KOPT-K1 (cell line): ENCODE results near the gene TSPAN16.

ENCODE experiments used
- H3K27ac ChIP-seq: fragments of 200-600 bp; sonication (generic); 2 replicates; pipeline ENCODE4 v1.5.1; 2016; ENCODE audit warnings: antibody characterized with exemption, mild to moderate bottlenecking, low read depth, low read length; ENCODE audit not compliant: poor library complexity, severe bottlenecking
- H3K36me3 ChIP-seq: fragments of 200-600 bp; sonication (generic); 2 replicates; pipeline ENCODE4 v1.5.1; 2017; ENCODE audit warnings: antibody characterized with exemption, mild to moderate bottlenecking, low read length, moderate library complexity; ENCODE audit not compliant: insufficient read depth
- H3K9me3 ChIP-seq: fragments of 200-600 bp; sonication (generic); 2 replicates; pipeline ENCODE4 v1.5.1; 2017; ENCODE audit warnings: antibody characterized with exemption, low read length, mild to moderate bottlenecking; ENCODE audit not compliant: insufficient read depth, poor library complexity, severe bottlenecking

The TSPAN16 gene

GRCh38 chr19:11295665-11296245, at the start of gene TSPAN16:
Gene TSPAN16 (plus strand): TSS chr19:11296160. CDS start chr19:11296298, 138 bp downstream.
- H3K36me3 ChIP-seq: no peaks in the 10 kb centered on the region
- H3K9me3 ChIP-seq: no peaks in the 10 kb centered on the region
- no peak within 1 kb of the TSS for H3K27ac ChIP-seq

- Histone ChIP-seq H3K36me3 (no peaks in the 10 kb centered on the region), H3K27ac (no peak overlapping the region), H3K9me3 (no peaks in the 10 kb centered on the region)
Measured at GRCh38 chr19:11246941-11247340, 49.0 kb upstream of the TSPAN16 start.

DNA sequence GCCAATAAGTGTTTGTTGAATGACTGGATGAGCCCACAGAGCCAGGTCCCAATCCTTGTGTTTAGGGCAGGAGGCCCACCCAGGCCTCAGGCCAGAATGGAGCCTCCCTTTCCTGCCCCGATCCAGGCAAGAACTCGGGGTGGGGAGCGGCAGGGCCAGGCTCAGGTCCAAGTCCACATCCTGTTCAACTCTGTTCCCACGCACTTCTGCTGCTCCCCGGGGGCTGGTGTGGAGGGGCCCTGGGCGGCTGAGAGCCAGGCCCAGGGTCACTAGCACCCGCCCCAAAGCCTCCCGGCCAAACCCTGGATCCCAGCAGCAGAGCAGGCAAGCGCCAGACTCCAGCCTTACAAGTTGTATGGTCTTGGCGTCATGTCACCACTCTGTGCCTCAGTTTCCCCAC, 48.6 kb upstream of the TSPAN16 start:
- H3K27ac ChIP-seq: no peak overlapping the region
- H3K9me3 ChIP-seq: no peaks in the 10 kb centered on the region
- H3K36me3 ChIP-seq: no peaks in the 10 kb centered on the region

GRCh38 chr19:11247934-11248333, 48.0 kb upstream of the TSPAN16 start:
- Histone ChIP-seq H3K9me3 (no peaks in the 10 kb centered on the region), H3K27ac (no peak overlapping the region), H3K36me3 (no peaks in the 10 kb centered on the region)

DNA sequence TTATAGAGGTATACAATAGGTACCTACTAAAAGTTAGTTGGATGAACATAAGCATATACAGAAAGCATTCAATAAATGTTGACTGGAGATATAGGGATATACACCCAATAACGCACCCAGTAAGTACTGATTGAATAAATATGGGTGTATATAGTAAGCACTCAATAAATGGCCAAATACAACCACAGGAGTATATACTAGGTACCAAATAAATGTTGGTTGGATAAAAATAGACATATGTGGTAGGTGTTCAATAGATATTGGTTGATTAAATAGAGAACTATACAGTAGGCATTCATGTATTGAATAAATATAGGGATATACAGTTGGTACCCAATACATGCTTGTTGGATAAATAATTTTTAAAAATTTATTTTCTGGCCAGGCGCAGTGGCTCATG, 47.1 kb upstream of the TSPAN16 start:
- Histone ChIP-seq H3K9me3 (no peaks in the 10 kb centered on the region), H3K27ac (no peak overlapping the region), H3K36me3 (no peaks in the 10 kb centered on the region)

- H3K36me3 ChIP-seq: no peaks in the 10 kb centered on the region
- H3K27ac ChIP-seq: no peak overlapping the region
- no peaks in the 10 kb centered on the region for H3K9me3 ChIP-seq
Measured at GRCh38 chr19:11251217-11251616, 44.7 kb upstream of the TSPAN16 start.

DNA sequence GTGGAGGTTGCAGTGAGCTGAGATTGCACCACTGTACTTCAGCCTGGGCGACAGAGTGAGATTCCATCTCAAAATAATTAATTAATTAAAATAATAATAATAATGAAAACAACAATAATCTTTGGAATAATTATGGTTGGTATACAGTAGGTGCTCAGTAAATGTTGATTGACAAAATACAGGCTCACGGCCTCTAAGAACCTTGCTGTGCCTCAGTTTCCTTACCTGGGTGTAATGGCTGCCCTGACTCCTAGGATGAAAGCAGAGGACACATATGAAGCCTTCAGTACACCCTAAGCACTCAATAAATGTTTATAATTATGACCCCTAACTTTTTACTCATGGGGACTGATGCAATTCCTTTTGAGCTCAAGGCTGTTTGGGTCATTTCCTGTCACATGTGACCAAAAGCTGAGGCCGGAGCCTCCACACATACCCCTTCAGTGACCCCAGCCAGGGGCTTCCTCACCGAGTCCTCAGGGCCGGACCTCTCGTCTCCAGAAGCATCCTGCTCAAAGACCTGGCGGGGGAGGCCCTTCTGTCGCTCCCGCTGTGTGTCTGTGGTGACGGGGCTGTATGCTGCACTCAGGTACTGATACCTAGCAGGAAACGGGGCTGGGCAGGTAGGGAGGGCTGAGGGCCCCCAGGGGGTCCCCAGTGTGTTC, 44.2 kb upstream of the TSPAN16 start:
- H3K9me3 ChIP-seq: no peaks in the 10 kb centered on the region
- no peak overlapping the region for H3K27ac ChIP-seq
- H3K36me3 ChIP-seq: no peaks in the 10 kb centered on the region

DNA sequence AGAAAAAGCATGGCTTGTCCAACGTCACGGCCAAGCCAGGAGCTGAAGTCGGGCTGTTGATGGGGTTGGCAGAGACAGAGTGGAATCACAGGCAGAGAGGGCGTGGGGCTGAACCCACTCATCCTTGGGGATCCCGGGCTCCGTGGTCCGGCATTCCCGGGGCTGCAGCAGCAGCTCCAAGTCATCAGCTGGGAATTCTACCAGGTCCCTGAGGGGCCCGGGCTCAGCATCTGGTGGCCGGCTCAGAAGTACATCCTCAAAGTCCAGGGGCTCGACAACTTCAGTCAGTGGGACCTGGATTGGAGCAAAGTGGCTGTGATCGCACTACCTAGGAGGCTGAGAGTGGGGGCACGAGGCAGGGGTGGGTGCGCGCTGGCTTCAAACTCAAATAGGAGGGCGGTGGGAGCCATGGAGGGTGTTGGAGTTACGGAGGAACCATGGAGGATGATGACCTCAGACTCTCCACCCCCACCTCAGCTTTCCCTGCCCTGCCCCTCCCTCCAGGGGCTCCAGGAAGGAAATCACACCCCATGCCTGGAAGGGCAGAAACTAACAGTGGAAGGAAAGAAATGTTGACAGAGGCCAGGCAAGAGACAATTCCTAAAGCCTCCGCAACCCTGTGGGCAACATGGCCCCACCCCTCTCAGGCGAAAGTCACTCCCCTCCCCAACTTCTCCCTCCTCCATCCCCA, 43.1 kb upstream of the TSPAN16 start:
- Histone ChIP-seq H3K36me3 (no peaks in the 10 kb centered on the region), H3K9me3 (no peaks in the 10 kb centered on the region), H3K27ac (no peak overlapping the region)

DNA sequence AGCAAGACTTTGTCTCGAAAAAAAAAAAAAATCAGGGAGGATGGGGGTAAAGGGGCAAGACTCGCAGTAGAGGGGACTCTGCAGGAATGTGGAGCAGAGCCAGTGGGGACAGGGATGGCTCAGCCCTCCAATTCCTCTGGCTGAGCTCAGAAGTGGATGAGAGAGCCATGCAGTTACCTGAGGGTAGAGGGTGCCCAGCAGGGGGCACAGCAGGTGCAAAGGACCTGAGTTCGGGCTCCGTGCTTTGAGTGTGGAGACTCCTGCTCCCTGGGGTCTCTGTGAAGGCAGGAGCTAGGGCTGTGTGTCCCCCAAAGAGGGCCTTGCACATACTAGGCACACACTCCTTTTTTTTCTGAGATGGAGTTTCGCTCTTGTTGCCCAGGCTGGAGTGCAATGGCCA, 41.3 kb upstream of the TSPAN16 start:
- Histone ChIP-seq H3K27ac (no peak overlapping the region), H3K36me3 (no peaks in the 10 kb centered on the region), H3K9me3 (no peaks in the 10 kb centered on the region)

DNA sequence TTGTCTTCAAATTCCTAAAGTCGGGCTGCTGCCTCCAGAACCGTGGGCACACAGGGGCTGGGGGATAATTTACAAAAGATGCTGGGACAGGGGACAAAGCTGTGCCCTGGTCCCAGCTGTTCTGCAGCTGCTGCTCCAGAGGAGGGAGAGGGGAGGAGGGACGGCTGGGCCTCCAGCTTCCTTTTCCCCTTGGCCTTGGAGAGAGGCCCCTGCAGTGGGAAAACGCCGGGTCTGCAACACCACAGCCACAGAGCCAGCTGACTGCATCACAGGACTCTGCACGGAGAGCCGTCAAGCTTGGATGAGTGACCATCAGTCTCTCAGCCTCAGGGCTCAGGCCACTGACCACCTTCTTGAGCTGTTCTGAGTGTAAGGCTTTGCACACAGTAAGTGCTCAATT, 39.8 kb upstream of the TSPAN16 start:
- no peak overlapping the region for H3K27ac ChIP-seq
- no peaks in the 10 kb centered on the region for H3K36me3 ChIP-seq
- no peaks in the 10 kb centered on the region for H3K9me3 ChIP-seq

DNA sequence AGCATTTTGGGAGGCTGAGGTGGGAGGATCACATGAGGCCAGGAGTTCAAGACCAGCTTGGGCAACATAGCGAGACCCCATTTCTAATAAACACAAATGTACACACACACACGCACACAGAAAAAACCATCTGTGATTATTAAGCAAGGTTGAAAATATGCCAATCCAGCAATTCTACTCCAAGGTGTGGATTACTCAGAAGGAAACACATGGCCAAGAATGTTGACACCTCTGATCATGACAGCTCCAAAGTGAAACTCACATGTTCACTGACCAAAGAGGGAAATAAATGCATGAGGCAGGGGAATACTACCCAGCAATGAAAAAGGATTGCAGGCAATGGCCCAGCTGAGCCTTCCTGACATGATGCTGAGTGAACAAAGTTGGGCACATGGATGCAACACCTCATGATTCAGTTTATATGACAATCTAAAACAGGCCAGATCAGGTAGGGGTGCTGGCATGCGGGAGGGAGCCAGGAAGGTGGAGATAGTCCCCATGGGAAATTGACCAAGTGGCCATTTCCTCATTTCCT, 38.0 kb upstream of the TSPAN16 start:
- Histone ChIP-seq H3K27ac (no peak overlapping the region), H3K9me3 (no peaks in the 10 kb centered on the region), H3K36me3 (no peaks in the 10 kb centered on the region)

DNA sequence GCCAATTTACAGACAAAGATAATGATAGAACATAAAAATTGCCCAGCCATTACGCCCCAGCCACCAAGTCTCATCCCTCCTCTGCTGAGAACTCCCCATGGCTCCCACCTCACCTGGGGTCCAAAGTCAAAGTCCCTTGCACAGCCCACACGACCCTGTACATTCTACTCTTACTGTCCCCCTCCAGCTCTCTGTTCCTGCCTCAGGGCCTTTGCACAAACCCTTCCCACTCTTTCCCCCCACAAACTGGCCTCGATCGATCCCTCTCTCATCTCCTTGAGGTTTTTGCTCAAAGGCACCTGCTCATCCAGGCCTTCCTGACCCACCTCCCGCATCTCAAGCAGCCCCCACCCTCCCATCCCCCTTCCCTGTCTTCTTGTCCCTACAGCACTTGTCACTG, 35.0 kb upstream of the TSPAN16 start:
- H3K36me3 ChIP-seq: no peaks in the 10 kb centered on the region
- H3K9me3 ChIP-seq: no peaks in the 10 kb centered on the region
- H3K27ac ChIP-seq: no peak overlapping the region

DNA sequence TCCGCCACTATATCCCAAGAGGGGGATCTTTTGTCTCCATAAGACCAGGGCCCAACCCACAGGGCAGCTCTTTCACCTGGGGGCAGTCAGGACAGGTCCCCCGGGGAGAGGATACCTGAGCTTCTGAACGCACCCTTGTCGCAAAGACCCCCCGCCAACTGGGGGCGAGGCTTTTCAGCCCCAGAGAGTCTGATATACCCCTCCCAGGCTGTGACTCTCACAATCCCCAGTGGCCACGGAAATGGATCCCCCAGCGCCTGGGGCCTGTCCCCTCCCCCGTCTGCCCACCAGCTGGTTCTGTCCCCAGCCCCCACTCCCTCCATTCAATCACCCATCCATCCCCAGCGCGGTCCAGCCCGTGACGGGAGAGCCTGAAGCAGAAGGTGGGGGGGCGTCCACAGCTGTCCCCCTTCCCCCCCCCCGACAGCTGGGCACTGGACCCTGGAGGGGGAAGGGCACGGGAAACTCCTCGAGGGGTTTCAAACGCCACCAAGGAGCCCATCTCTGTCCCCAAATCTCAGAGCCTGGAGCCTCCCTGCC, 34.5 kb upstream of the TSPAN16 start:
- no peaks in the 10 kb centered on the region for H3K36me3 ChIP-seq
- H3K9me3 ChIP-seq: no peaks in the 10 kb centered on the region
- H3K27ac ChIP-seq: no peak overlapping the region

DNA sequence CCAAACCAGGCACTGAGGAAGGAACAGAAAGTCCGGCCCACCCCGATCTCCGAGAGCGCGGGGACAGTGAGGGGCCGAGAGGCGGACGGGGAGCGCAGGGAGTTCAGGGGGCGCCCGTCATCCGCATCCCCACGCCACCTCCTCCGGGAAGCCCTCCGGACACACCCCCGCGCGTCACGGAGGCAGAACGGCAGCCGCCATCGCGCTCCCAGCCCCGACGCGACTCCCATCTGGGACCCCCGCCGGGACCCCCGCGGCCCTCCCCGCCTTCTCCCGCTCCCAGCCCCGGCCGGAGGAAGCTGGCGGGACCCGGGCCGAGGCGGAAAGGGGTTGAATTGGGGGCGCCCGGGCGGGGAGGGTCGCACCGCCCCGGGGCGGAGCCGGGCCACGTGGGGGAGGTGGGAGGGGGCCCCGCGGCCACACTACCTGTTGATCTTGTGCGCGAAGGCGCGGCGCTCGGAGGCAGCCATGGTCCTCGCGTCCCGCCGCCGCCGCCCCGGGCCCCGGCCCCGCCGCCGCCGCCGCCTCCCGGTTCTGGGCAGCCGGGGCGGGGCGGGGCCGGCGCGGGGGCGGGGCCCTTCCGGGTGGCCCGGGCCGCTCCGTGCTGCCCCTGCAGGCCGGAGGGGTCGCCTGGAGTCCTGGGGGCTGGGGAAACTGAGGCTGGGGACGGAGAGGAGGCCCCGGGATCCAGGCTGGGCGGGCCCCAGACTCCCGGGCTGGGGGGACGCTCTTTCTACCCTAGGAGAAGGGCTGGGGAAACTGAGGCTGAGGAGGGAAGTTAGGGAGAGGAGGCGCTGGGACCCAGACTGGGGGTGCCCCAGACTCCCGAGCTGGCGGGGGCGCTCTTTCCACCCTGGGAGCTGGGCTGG, 33.8 kb upstream of the TSPAN16 start, which contains the start of gene DOCK6:
TSS of gene DOCK6 (minus strand) at position 554 of the 869 bp plus-strand sequence. CDS start at position 470, 84 bp downstream.
- no peaks in the 10 kb centered on the region for H3K36me3 ChIP-seq
- no peak within 1 kb of the TSS for H3K27ac ChIP-seq

More for the DNA sequence above, 33.8 kb upstream of the TSPAN16 start, which contains the start of gene DOCK6:
- no peaks in the 10 kb centered on the region for H3K9me3 ChIP-seq
